A172 (cell line): ENCODE results near the gene P4HB. TPM values are rescaled to one million over a fixed set of nuclear protein-coding genes. Genes with fewer than 3 reads are reported as not detected.

Source experiments
- DNase-seq: peaks from one replicate; pipeline ENCODE4 v3.0.0-alpha.2; 2015; ENCODE audit warnings: low spot score
- total RNA-seq: library from RNA; depleted of rRNA; stranded (reverse); fragments of >200 nt; shearing (Covaris generic); gene quantifications from 2 replicates; pipeline ENCODE4 v1.2.3, GENCODE V29; 2014

Gene P4HB
- total RNA-seq, 1 experiment from 2014 or later: 1,091 TPM

GRCh38 chr17:81898029-81898866 lies 37.9 kb upstream of the P4HB start:
- peak; percentile 97 for DNase-seq

- DNase-seq: no peak
Measured at GRCh38 chr17:81895400-81895799, 35.1 kb upstream of the P4HB start.

GRCh38 chr17:81891303-81891552 lies 30.9 kb upstream of the P4HB start:
- no peak for DNase-seq

GRCh38 chr17:81890447-81891302 lies 30.3 kb upstream of the P4HB start:
- no peak for DNase-seq

GRCh38 chr17:81889602-81890001 lies 29.3 kb upstream of the P4HB start:
- no peak for DNase-seq

GRCh38 chr17:81888988-81889595 lies 28.8 kb upstream of the P4HB start:
- DNase-seq: no peak

- DNase-seq: no peak
Measured at GRCh38 chr17:81888105-81888987, 28.0 kb upstream of the P4HB start.

- peak; percentile 94 for DNase-seq
Measured at GRCh38 chr17:81885869-81886548, 25.7 kb upstream of the P4HB start.

GRCh38 chr17:81885454-81885853 lies 25.1 kb upstream of the P4HB start:
- no peak for DNase-seq

- DNase-seq: no peak
Measured at GRCh38 chr17:81884968-81885367, 24.6 kb upstream of the P4HB start.

- DNase-seq: no peak
Measured at GRCh38 chr17:81884520-81884919, 24.2 kb upstream of the P4HB start.

- DNase-seq: no peak
Measured at GRCh38 chr17:81879121-81879520, 18.8 kb upstream of the P4HB start.

- DNase-seq: no peak
Measured at GRCh38 chr17:81878294-81878693, 18.0 kb upstream of the P4HB start.

- DNase-seq: no peak
Measured at GRCh38 chr17:81877569-81877968, 17.2 kb upstream of the P4HB start.

GRCh38 chr17:81871387-81872230 lies 11.3 kb upstream of the P4HB start:
- peak; percentile 80 for DNase-seq

GRCh38 chr17:81870981-81871386 lies 10.6 kb upstream of the P4HB start, which contains the start of gene ARHGDIA:
Gene ARHGDIA (minus strand): TSS chr17:81871337. CDS start chr17:81869930, 1,407 bp downstream.
- no peak for DNase-seq

- DNase-seq: peak; percentile 55
Measured at GRCh38 chr17:81870131-81870980, 10.0 kb upstream of the P4HB start.

- DNase-seq: no peak
Measured at GRCh38 chr17:81869221-81870130, 9.1 kb upstream of the P4HB start.
